ENCODE data around the gene PEF1. TPM values are rescaled to one million over a fixed set of nuclear protein-coding genes. Genes with fewer than 3 reads are reported as not detected.

PEF1 gene
- total RNA-seq, 4 donors from 2014 or later = 71.3 to 109 (median 88.7) TPM

DNA sequence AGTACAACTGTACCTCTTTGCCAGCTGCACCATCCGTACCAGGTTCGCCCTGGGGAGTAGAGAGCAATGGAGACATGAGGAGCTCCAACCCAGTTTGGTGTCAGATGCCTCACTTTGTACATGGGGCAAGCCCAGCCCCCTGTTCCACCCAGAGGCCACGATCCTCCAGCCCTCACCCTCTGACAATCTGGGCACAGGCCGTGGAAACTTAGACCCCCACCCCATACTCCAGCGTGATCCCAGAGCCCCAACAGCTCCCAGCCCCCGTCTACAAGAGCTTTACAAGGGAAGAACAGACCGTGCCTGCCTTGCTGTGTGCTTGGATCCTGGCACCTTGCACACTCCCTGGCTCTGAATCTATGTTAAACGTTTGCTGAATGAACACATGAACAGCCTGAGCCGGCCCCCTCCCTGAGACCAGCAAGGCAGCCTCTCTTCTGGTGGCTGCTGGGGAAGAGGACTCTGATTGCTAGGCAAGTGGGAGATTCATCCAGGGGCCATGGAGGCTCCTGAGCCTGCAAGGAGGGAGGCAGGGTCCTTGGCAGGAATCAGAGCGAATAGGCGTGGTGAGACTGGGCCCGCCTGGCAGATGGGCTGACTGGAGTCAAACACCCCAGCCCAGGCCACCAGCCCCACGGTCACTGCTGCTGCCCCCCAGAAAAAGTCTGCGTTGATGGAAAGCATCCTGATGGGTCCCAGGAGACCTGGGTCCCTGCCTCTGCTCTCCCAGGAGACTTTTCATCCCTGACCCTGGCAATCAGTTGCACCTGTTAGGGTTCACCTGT, 12.5 kb upstream of the PEF1 start:
- Histone ChIP-seq H3K4me3 (no peak overlapping the region), H3K36me3 (peaks cover 0 to 96% of the 10 kb centered on the region in 2 donors), H3K4me1 (no peaks in the 10 kb centered on the region), H3K27ac (no peak overlapping the region), H3K9me3 (no peaks in the 10 kb centered on the region), H3K27me3 (no peaks in the 10 kb centered on the region)
- TF ChIP-seq, protein P1, sequence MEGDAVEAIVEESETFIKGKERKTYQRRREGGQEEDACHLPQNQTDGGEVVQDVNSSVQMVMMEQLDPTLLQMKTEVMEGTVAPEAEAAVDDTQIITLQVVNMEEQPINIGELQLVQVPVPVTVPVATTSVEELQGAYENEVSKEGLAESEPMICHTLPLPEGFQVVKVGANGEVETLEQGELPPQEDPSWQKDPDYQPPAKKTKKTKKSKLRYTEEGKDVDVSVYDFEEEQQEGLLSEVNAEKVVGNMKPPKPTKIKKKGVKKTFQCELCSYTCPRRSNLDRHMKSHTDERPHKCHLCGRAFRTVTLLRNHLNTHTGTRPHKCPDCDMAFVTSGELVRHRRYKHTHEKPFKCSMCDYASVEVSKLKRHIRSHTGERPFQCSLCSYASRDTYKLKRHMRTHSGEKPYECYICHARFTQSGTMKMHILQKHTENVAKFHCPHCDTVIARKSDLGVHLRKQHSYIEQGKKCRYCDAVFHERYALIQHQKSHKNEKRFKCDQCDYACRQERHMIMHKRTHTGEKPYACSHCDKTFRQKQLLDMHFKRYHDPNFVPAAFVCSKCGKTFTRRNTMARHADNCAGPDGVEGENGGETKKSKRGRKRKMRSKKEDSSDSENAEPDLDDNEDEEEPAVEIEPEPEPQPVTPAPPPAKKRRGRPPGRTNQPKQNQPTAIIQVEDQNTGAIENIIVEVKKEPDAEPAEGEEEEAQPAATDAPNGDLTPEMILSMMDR (IDR thresholded peaks at IDR 0.05) = no peak
- no peak for TF ChIP-seq POLR2A (IDR thresholded peaks at IDR 0.05)
- TF ChIP-seq EP300 (IDR thresholded peaks at IDR 0.05) = no peak
- TF ChIP-seq POLR2AphosphoS5 (IDR thresholded peaks at IDR 0.05) = no peak
- ATAC-seq = no peak
- 83 to 100% methylated on average over 1 to 2 of the region's 14 CpGs for WGBS, 2 donors (ENCODE audit: low coverage in 1 of 2)

DNA sequence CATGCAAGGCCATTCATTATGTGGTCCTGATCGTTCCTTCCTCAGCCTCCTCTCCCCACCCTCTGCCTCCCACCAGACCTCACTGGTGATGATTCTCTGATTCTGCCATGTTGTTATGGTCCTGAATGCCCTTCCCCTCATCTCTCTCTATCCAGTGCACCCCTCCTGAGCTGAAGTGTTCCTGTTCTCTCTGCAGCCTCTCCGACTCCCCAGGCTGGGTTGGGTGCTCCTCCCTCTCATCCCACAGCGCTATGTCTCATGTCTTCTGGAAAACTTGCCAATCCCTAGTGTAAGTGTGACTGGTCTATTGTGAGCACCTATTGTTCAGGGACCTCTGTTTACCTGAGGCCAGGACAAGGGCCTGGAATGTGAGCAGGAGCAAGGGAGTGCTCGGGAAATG, 11.1 kb upstream of the PEF1 start:
- no peaks in the 10 kb centered on the region for H3K9me3 ChIP-seq
- no peaks in the 10 kb centered on the region for H3K27me3 ChIP-seq
- peaks cover 0 to 88% of the 10 kb centered on the region in 2 donors for H3K36me3 ChIP-seq
- no peak overlapping the region for H3K27ac ChIP-seq
- H3K4me1 ChIP-seq = peaks cover 0 to 12% (median 0%) of the 10 kb centered on the region in 3 donors
- 88 to 94% methylated on average over 3 to 4 of the region's 4 CpGs for WGBS, 2 donors (ENCODE audit: low coverage in 1 of 2)
- no peak for TF ChIP-seq POLR2A (IDR thresholded peaks at IDR 0.05)
- TF ChIP-seq POLR2AphosphoS5 (IDR thresholded peaks at IDR 0.05) = no peak
- no peak for TF ChIP-seq EP300 (IDR thresholded peaks at IDR 0.05)
- TF ChIP-seq, protein P1 (IDR thresholded peaks at IDR 0.05) = no peak
- H3K4me3 ChIP-seq = no peak overlapping the region
- no peak for ATAC-seq

DNA sequence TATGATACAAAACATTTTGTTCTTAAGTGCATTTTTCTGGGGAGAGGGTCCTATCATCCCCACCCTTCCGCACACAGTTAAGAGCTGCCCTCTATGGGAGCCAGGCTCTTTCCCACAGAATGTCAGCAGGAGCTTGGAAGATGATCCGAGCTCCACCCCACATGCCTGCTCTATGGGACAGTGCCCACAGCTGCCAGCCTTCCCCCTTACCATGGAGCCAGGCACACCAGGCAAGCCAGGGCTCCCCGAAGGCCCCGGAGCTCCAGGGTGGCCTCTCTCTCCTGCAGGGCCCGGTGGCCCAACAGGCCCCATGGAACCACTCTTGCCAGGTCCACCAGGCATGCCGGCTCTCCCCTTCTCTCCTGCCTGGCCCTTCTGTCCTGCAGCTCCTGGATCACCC, 10.4 kb upstream of the PEF1 start:
- peaks cover 0 to 17% (median 0%) of the 10 kb centered on the region in 3 donors for H3K4me1 ChIP-seq
- no peak for TF ChIP-seq POLR2A (IDR thresholded peaks at IDR 0.05)
- TF ChIP-seq, protein P1 (IDR thresholded peaks at IDR 0.05) = no peak
- no peak for TF ChIP-seq EP300 (IDR thresholded peaks at IDR 0.05)
- no peak for TF ChIP-seq POLR2AphosphoS5 (IDR thresholded peaks at IDR 0.05)
- H3K27ac ChIP-seq = no peak overlapping the region
- 80 to 91% methylated on average over 1 to 3 of the region's 6 CpGs for WGBS, 2 donors (ENCODE audit: low coverage in 1 of 2)
- no peaks in the 10 kb centered on the region for H3K9me3 ChIP-seq
- ATAC-seq = no peak
- H3K36me3 ChIP-seq = peaks cover 0 to 82% of the 10 kb centered on the region in 2 donors
- H3K4me3 ChIP-seq = no peak overlapping the region
- H3K27me3 ChIP-seq = no peaks in the 10 kb centered on the region

DNA sequence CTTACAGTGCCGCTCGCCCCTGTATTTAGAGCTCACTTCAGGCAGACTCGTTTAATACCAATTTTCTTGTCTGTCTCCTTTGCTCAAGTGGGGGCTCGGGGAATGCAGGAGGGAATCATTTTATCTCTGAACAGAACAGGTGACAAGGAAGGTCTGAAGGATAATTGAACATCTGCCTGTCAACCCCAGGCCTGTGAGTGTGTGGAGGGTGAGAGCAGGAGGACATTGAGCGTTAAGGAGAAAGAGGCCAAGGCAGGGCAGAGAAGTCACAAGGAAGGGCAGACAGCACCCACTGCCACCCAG, 9.7 kb upstream of the PEF1 start:
- H3K9me3 ChIP-seq = no peaks in the 10 kb centered on the region
- TF ChIP-seq, protein P1 (IDR thresholded peaks at IDR 0.05) = no peak
- TF ChIP-seq POLR2A (IDR thresholded peaks at IDR 0.05) (no peak), POLR2AphosphoS5 (IDR thresholded peaks at IDR 0.05) (no peak), EP300 (IDR thresholded peaks at IDR 0.05) (no peak)
- H3K27ac ChIP-seq = no peak overlapping the region
- no peaks in the 10 kb centered on the region for H3K27me3 ChIP-seq
- peaks cover 0 to 77% of the 10 kb centered on the region in 2 donors for H3K36me3 ChIP-seq
- WGBS, 2 donors (ENCODE audit: low coverage in 1 of 2) = 96 to 100% methylated on average over 3 to 4 of the region's 5 CpGs
- ATAC-seq = no peak
- H3K4me3 ChIP-seq = no peak overlapping the region
- H3K4me1 ChIP-seq = peaks cover 0 to 17% (median 0%) of the 10 kb centered on the region in 3 donors

Data from gastroesophageal sphincter (tissue), 4 donors.